IPS-NIHi7 (cell line): Measurements from ENCODE around the gene GPR39.
"Not testable (repeated sequence)": the region's sequence is repeated elsewhere in the genome, so short reads cannot be mapped to it uniquely, and the experiment has no call there.

Experiments used
- DNase-seq: peaks from one replicate; pipeline ENCODE4 v3.0.0; 2012; ENCODE audit warnings: mixed read lengths; ENCODE audit errors: extremely low spot score

Gene GPR39

DNA sequence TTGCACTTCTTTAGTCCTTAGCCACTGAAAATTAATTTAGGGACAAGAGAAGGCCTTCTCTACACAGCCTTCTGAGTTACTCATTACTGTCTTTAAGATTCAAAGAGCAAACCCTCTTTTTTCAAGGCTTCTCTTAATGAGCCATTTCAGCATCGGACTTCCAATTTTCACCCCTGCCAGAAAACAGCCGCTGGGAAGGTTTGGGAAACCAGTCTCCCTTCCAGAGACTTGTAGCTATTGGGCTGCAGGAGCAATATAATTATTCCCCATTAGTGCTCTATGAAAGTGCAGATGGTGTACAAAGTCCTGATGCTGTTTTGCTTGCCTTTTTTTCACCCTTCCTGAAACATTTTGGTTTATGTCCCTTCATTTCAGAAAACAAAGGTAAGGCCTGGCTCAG is 79.3 kb downstream of the GPR39 start:
- DNase-seq, result no peak

DNA sequence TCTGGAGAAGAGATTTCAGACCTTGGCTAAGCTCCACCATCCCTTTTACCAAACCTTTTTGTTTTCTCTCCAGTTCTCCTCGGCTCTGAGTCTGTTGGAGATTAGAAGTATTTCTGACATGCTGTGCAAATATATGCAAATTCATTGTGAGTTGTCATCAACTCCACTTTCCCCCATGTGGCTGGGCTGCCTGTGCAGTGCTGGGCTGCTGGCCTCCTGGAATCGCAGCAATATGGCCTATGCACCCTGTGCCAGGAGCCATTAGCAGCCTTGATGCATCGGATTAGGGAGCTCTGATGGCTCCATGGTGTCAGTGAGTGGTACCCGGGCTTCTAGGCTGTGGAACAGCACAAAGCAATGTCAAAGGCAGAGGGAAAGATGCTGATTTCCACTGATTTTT is 80.0 kb downstream of the GPR39 start:
- DNase-seq, result no peak

DNA sequence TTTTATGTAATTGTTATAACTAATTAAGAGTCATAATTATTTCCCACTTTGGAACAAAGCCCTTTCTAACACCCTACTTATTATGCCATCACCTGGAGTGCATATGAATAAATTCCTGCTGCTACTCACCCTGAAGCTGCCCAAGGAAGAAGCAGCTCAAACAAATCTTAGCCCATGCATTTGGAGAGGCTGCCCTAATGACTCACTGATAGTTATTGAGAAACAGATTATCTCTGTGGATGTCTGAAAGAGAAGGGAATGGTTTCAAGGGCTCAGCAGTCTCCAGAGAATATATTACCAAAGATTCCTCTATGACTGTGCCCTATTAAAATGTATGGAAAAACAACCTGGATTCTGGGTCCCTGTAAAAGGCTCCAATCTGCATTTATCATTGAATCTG is 81.0 kb downstream of the GPR39 start:
- DNase-seq, result no peak

DNA sequence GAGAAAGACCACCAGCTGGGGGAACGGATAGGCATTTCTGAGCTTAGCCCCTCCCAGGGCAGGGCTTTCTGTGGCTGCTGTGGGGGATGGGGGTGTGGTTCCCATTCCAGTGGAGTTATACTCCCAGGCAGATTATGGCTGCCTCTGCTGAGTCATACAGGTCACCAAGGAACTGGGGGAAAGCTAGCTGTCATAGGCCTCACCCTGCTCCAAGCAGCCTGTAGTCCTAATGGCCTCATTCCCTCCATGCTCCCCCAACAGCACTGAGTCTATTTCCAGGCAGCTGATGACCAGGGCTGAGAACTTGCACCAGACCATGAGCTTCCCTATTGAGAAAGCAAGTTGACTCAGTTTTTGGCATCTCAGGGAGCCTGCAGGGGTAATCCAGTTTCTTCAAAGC is 87.1 kb downstream of the GPR39 start:
- no peak for DNase-seq

DNA sequence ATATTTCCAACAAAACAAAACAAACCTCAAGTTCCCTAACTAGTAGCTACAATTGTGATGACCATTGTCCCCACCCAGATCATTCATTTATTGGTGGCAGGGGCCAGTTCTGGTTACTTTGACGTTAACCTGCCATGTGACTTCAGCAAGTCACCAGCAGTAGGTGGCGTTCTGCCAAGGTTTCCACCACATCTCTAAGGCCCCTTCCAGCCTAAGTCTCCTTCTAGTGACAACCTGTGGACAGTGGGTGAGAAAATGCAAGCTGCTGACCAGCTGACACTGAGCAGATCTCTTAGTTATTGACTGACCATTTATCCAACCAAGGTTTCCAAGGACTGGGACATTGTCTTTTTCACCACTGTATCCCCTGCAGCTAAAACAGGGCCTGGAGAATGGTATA is 98.4 kb downstream of the GPR39 start:
- no peak for DNase-seq

DNA sequence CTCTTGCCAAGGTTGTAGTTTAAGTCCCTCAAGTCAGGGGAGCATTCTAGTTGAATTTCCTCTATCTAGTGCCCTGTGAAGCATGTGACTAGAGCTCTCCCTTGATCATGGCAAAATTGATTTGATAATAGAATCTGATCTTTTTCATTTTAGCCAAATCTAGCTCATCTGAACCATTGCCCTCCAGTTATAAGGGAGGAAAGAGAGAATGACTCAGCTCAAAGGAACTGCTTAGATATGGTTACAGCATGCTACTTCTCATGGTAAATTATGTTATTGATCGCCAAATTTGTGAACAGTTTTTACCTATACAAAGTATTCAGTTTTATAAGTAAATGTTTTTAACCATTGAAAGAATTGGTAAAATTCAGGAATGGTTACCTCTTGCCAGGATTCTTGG is 100.8 kb downstream of the GPR39 start:
- DNase-seq, result no peak

DNA sequence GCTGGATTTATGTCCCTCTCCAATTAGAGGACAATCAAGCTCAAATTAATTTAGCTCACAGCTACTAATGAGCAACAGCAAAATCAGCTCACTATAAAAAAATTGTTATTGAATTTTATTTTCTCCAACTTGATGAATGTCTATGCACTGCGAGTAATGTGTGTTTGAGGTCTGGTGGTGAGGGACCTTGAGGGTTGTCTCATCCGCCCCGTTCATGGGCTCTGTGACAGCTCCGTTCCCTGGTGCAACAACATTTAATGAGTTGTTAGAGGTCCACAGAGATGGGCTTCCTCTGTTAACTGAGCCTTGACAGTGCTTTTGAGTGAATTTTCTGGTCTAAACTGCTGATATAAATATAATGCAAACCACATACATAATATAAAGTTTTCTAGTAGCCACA is 101.7 kb downstream of the GPR39 start:
- DNase-seq, result no peak

DNA sequence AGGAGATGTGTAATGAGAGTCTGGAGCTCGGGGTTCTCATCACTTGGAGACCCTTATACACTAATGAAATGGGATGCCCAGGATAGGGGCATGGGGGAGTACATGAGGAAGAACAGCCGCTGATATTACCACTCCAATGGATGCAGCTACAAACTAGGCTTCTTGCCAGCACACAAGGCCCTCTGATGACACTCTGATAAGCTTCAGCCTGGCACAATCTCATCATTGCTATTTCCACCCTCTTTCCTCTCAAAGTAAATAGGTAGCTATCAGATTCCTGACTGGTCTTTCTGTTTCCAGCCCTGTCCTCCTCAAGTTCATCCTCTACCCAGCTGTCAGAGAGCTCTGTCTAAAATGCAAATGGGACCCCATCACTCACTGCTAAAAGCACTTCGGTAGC is 103.0 kb downstream of the GPR39 start:
- DNase-seq, result no peak

DNA sequence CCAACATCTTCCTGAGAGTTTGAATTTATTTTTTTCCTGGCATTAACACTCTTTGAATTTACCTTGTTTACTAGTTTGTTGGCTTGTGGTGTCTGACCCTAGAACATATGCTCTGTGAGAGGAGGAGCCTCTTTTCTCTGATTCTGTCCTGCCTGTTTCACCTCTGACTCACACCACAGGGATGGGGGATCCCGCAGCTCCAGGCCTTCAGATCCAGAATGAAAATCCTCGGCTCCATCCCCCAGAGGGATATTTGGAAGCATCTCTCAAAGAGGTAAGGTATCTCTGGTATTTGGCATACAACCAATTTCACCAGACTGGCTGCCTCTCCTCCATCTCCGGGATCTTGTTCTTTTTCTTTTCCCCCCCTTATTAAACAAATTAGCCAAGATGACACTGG is 104.7 kb downstream of the GPR39 start:
- peak; percentile 38 for DNase-seq

DNA sequence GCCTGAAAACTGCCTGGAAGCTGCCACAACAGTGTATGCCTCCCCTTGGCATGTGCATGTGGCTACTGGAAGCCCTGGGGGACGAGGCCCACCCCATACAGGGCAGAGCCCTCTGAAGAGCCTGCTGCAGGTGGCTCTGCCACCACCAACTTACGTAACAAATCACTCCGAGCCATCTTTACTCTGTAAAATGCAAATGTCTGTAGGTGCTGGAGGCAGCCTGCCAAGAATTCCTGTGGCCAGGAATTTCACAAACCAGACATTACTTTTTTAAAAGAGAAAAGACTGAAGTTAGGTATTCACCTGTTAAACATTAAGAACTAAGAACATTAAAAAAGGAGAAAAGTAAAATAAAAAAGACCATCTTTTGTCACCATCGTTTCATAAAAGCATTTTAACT is 106.3 kb downstream of the GPR39 start:
- DNase-seq, result no peak

DNA sequence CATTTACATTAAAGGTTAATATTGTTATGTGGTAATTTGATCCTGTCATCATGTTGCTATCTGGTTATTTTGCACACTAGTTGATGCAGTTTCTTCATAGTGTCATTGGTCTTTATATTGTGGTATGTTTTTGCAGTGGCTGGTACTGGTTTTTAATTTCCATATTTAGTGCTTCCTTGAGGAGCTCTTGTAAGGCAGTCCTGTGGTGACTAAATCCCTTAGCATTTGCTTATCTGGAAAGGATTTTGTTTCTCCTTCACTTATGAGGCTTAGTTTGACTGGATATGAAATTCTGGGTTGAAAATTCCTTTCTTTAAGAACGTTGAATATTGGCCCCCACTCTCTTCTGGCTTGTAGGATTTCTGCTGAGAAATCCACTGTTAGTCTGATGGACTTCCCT is 120.5 kb downstream of the GPR39 start:
- not testable (repeated sequence) for DNase-seq

DNA sequence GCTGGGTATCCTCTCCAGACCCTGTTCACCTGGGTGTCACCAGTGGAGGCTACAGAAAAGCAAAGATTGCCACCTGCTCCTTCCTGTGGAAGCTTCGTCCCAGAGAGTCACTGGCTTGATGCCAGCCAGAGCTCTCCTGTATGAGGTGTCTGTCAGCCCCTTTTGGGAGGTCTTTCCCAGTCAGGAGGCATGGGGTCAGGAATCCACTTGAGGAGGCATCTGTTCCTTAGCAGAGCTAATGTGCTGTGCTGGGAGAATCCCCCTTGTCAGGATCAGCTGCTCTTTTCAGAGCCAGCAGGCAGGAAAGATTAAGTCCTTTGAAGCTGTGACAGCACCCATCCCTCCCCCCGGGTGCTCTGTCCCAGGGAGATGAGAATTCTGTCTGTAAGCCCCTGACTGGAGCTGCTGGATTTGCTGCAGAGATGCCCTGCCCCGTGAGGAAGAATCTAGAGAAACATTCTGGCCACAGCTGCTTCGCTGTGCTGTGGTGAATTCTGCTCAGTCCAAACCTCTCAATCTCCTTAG is 121.8 kb downstream of the GPR39 start:
- no peak for DNase-seq

DNA sequence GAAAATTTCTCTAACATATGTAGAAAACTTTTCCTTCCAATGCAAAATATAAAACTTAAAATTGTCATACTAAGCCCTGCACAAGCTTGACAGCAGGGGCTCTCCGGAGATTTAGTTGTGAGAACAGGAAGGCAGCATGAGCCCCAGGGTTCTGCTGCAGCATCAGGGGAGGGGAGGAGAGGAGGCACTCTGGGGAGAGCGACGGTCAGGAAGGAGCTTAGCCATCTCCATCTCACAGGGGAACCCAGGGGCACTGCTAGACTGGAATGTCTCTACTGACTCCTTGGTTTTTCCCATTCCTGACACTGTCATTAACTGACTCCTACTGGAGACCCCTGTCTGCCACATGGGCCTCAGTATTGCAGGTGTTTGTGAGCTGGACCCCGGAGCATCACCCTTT is 123.6 kb downstream of the GPR39 start:
- no peak for DNase-seq

DNA sequence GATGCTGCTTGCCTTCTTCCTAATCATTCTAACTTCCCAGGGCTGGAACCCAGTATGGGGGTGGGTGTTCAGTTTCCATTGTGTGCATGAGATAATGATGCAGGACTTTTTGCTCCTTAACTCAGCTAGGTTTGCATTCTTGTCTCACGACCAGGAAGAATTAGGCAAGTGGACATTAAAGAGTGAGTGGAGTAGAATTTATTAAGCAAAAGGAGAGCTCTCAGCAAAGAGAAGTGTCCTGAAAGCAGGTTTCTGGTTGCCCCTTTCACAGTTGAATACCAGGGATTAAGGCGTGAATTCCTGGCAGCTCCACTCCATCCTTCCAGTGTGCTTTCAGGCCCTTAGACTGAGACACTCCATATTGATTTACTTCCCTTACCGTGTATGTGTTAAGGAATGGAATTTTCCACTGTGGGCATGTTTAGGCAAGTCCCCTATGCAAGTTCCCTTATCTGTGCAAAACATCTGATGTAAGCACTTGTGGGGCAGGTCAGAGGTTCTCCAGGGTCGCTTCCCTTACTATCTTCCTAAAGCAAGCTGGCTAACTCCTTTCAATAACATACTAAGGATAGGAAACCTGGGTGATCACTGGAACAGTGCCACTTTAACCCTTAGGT is 126.5 kb downstream of the GPR39 start:
- no peak for DNase-seq

DNA sequence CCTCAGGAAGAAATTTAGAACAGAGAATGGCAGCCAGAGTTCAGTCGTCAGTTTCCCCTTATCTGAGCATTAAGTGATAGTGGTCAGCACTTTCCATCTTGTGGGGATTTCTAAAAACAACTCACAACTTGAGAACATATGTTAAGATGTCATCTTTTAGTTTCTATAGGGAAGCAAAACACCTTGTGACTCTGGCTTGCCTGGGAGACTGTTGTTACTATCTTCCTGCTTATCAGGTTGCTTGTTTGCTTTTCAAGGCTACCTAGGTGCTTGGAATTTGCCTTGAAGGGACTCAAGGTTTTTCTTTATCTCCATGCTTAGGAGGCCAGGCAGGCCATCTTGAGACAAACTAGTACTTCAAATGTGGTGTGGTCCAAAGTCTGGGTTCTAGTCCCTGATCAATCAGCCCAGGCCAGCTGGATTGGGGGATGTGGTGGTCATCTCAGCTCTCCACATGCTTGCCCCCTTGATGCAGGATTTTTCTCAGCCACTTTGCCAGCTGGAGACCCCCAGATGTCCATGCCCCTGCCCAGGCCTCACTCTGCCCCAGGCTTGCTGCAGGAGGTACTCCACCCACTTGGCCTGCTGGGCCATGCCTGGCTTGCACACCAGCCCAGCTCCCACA is 127.5 kb downstream of the GPR39 start:
- no peak for DNase-seq

DNA sequence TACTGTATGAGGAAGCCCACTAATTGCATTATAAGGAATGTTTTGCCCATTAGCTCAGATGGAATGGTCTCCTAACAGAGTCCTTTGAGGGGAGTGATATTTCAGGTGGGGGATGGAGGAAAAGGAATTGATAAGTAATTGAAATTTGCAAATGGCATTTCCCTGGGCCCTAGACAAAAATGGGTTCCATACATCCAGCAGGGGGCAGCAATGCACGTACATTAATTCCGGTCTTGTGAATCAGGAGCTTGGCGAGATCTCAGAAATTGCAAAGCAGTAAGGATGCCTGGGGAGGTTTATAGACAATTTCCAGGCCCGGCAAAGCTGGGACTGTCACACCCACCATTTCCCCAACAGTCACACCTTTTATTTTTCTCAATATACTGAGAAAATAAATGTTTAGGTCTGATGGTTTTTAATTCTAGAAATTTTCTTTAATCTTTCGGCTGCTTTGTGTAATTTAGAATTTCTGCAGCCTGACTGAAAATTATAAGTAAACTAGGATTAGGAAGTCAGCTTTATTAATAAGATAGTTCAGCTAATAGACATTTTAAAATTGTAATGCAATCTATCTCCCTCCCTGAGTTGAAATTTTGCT is 130.6 kb downstream of the GPR39 start:
- peak; percentile 74 for DNase-seq

DNA sequence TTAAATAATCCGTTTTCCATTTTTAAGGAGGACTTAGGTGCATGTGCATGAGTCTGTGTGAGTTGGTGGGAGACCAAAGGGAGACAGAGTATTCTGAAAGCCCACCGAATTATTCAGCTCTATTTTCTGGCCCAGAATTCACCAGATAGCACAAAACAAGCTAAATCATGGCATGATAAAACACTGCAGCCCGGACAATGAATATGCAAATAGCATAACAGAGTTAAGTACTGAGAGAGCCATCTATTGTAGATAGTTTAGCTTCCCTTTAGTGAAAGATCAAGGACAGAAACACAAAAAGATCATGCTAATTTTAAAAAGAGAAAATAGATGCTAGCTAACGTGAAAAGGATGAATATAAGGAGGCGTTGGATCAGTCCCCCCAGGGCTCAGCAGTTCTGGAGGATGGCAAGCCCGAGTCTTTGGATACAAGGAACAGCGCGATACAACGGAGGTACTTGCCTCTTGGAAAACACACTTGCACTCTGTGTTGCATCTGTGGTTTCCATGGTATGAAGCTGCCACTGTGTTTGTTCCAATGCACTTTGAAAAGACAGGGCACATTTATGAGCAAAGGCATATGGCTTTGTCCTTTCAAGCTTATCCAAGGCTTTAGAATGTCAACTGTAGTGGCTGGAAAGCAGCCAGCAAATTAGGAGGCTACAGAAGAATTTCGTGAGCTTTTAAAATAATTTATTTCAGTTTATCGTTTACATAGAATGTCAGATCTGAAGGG is 133.5 kb downstream of the GPR39 start:
- no peak for DNase-seq

DNA sequence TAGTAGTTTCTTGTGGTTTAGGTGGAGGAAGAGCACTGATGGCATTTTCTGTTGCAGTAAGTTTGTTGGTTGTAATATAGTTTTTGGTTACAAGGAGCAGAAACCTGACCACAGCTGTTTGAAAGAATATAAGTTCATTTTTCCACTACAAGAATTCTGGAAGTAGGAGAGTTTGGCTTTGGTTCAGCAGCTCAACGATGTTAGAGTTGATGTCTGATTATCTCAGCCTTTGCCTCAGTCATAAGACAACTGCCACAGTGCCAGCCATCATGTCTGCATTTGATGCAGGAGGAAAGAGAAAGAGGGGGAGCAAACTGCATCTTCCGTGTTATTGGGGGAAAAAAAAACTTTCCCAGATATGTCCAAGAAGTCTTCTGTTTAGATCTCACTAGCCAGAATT is 134.3 kb downstream of the GPR39 start:
- DNase-seq, result no peak

DNA sequence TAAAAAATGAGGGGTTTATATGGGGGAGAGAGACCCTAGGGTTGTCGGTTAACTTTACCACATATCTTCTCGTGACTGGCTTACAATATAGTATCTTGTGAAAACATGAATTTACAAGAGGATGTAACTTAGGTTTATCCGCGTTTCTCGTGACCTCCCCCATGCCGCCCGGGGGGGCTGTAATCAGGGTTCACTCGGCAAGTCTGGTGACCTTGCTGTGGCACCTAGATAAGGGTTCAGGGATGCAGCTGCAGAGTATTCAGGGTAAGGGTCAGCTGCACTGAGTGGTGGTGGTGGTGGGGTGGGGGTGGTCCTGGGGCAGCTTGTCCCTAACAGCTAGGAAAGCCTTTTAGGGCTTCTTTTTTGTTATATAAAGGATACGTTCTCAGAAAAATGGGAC is 141.1 kb downstream of the GPR39 start:
- DNase-seq, result no peak

DNA sequence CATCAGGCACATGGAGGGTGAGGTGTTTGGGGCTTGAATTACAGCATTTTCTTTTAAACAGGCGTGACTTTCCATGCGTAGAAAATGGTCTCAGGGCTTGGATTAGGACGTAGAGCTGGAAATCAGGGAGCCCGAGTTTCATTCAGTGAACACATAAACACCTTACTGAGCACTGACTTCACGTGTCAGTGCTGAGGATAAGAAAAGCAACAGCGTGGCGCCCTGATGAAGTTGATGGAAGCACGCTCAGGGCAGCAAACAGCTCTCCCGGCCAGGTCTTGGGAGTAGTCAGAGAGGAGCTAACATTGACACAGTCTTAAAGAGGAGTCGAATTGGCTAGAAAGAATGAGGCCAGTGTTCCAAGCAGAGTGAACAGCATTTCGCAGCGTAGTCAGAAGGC is 142.7 kb downstream of the GPR39 start:
- no peak for DNase-seq

DNA sequence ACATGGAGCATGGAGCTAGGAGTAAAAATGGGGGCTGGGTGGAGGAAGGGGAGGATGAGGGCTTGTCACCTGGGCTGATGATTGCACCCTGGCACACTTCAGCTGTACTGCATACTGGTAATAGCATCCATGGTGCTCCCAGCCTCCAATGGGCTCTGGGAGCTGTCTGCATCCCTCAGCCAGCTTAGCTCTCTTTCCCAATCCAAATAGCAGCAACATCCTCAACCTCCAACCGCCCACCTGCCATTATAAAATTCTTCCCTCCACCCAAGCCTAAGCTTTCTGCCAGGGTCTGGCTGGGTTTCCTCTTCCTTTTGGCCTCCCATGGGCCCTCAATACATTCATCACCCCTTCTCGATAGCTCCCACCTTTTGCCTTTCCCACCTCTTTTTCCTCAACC is 143.3 kb downstream of the GPR39 start:
- DNase-seq, result no peak

DNA sequence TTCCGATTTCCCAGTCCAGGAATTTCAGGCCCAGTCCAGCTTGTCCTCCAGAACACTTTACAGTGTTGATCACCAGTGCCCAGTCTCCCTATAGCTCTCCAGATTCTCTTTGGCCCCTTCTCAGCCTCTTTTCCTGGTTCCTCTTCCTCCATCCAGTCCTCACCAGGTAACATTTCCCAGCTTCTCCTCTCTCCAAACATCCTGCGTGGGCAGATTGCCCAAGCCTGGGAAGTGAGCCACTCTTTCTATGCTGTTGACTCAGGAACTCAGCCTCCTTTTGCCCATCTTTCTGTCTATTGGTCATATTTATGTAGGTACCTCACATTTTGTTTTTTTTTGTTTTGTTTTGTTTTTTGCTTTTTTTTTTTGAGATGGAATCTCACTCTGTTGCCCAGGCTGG is 144.0 kb downstream of the GPR39 start:
- no peak for DNase-seq

DNA sequence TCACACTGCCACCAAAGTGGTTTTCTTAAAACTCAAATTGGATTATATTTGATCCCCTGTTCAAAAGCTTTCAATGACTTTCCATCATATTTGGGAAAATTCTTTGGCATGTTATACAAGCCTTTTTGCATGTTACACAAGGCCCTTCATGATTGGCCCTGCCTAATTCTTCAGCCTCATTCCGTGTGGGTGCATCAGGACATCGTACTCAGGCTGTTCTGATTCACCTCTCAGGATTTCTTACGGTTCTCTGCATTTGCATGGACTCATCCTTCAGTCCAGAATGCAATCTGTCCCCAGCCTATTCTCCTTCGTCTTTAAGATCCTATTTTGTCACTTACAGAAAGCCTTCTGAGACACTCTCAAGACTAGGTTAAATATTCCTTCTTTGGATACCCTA is 145.6 kb downstream of the GPR39 start:
- no peak for DNase-seq
